NCI-H1417 treated with DMSO at 0.1 percent for 48 hours (cell line): Measurements from ENCODE around the gene CCDC93.

Experiments
- DNase-seq: peaks from one replicate; lab custom pipeline; 2025; lab: John Stamatoyannopoulos, UW

CCDC93 gene

DNA sequence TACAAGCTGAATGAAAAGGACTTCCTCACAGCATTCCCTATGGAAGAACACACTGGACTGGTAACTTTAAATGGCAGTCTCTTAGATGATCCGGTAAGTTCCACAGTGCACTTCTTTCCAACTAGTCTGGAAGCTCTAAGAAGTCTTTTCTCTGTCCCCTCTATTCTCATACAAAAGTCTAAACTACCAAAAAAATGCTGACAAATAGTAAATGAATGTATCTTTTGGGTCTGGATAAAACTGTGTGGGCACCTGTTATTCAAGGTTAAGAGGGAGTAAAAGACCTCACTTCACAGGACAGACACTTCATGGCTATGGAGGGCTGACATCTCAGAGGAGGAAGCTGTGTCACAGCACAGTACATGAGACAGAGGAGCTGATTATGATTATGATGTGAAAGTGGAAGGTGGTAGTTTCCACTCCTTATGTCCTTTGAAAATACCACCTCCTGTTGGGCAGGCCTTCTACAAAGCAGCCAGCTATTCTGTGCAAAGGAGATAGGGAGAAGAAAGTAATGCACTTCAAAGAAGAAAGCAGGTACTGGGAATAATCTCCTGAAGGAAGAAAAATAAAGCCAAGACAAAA lies 23.9 kb downstream of the CCDC93 start:
- DNase-seq: no peak

DNA sequence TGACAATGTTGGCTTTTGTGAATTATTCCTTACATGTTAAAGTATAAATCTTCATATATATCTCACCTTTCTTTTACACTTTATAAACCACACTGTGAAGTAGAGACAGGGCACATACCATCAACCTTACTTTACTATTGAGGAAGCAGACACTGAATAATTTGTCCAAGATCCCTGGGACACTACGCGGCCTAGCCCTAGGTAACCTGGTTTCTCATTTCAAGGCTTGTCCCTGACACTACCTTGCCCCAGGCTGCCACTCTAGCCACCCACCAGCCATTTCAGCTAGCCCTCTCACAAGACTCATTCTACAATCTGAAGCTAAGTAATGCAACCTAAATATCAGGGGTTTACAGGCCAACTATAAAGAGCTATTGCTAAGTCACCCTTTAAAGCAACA lies 26.7 kb downstream of the CCDC93 start:
- DNase-seq: no peak

GRCh38 chr2:117985092-117985491 lies 28.8 kb downstream of the CCDC93 start:
- DNase-seq: no peak

GRCh38 chr2:117984208-117984607 lies 29.7 kb downstream of the CCDC93 start:
- DNase-seq: no peak

GRCh38 chr2:117983040-117983439 lies 30.8 kb downstream of the CCDC93 start:
- DNase-seq: no peak

GRCh38 chr2:117982376-117983033 lies 31.4 kb downstream of the CCDC93 start:
- DNase-seq: no peak

- no peak for DNase-seq
Observed at GRCh38 chr2:117981810-117982209, 32.1 kb downstream of the CCDC93 start.

- DNase-seq: no peak
Observed at GRCh38 chr2:117980783-117981676, 32.8 kb downstream of the CCDC93 start.

- no peak for DNase-seq
Observed at GRCh38 chr2:117979911-117980701, 33.8 kb downstream of the CCDC93 start.

DNA sequence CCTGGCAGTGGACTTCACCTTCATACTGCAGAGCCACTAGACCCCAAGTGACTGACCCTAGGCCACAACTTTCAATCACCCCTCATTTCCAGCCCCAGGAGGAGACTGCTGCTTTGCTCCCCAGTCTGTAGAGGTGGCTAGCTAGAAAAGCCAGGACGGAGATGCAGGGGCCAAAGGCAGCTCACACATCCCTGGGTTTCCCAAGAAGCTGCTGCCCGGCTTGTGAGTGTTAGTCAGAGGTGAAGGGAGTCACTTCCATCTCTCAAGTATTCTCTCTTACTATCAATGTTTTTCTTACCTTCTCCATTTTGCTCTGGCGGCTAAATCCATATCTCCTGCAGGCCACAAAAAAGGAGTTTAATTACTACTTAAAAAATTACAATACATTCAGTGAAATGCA lies 36.2 kb downstream of the CCDC93 start:
- no peak for DNase-seq

- DNase-seq: no peak
Observed at GRCh38 chr2:117976581-117976980, 37.3 kb downstream of the CCDC93 start.

DNA sequence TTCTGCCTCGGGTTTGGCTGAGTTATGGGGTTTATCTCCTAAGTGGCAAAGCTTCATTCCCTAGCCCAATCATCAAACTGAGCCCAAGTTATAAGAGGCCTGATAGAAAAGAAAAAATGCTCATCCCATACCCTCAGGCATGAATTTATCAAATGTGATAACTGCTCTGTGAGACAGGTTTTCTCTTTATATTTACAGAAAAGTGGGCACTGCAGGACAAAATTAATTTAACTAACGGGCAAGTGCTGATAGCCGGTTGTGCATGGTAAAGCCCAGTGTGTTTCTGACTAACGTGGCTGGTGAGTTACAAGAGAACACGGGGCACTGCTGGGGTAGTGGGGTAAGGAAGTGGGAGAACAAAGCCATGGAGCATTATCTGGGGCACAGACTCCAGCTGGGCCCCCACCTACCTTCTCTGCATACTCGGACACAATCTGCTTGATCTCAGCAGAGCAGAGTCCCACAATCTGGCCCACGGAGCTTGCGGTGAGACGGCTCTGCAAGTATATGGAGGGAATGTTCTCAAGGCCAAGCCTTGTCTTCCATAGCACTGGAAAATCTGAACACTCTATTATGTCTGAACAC lies 40.3 kb downstream of the CCDC93 start:
- no peak for DNase-seq

DNA sequence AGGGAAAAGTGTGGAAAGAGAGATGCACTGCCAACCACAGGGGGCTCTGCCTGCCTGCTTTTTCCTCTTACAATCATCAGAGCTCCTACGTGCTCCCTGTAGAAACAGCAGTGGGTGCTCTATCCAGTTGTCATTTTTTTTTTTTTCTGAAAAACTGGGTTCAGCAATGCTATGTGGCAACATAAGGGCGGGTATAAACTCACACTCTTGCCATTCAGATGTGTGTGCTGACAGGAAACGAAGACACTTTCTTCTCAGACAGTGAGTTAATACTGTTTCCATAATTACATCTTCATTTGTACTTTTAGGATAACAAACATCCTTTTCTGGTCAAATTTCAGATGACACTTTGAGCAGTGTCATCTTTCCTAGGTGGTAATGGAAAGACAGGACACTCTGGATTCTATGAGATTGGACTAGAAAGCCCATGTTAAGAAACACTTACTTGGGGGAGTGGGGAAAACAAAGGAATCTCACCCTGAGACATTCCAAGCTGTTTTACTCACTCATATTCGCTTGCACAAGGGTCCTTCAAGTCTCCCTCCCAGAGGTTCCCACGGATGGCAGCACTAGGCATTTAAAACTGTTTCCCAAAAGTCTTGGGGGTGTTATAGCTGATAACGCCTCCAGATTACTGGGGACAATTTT lies 41.3 kb downstream of the CCDC93 start:
- no peak for DNase-seq

GRCh38 chr2:117968722-117969121 lies 45.1 kb downstream of the CCDC93 start:
- DNase-seq: no peak

- DNase-seq: no peak
Observed at GRCh38 chr2:117967977-117968718, 45.7 kb downstream of the CCDC93 start.

DNA sequence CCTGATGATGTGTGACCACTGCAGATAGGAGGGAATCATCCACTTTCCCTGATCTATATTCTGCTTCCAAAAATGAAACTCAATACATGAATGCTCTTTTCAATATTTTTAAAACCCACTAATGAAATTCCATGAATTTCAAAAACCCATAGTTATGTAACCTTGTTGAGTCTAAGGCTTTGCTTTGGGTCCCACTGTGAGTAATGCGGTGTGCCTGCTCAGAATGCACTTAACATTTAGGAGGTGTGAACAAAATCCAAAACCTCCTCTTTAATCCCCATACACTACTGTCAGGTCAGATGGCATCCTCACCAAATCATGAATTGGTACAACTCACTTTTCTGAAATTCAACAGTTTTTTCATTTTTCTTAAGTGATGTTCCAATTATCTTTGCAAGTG lies 50.4 kb downstream of the CCDC93 start:
- DNase-seq: no peak

- DNase-seq: no peak
Observed at GRCh38 chr2:117961201-117961600, 52.7 kb downstream of the CCDC93 start.

GRCh38 chr2:117960231-117960630 lies 53.6 kb downstream of the CCDC93 start:
- DNase-seq: no peak

GRCh38 chr2:117958186-117958585 lies 55.7 kb downstream of the CCDC93 start:
- no peak for DNase-seq

- DNase-seq: no peak
Observed at GRCh38 chr2:117957616-117958015, 56.3 kb downstream of the CCDC93 start.
